HL-60 (cell line): ENCODE data around the gene TRIO.
A peak's percentile ranks its signal among the peaks of the same experiment; 100 is the strongest.

ENCODE experiments used
- DNase-seq, 2 experiments: peaks; one replicate each; pipeline ENCODE4 v3.0.0-alpha.2; 2010 to 2020; ENCODE audit warnings: low read depth in 1 of 2, low spot score in 1 of 2
- H3K27ac ChIP-seq: fragments of 250-450 bp; sonication (Bioruptor Pico); replicated peaks from 2 replicates; pipeline ENCODE4 v1.5.1; 2020; ENCODE audit warnings: mild to moderate bottlenecking, moderate library complexity
- H3K27me3 ChIP-seq: fragments of 250-450 bp; sonication (Bioruptor Pico); 2 replicates; pipeline ENCODE4 v1.5.1; 2021; ENCODE audit warnings: mild to moderate bottlenecking, moderate library complexity; ENCODE audit not compliant: insufficient read depth, poor library complexity, severe bottlenecking
- H3K4me3 ChIP-seq: replicated peaks from 2 replicates; pipeline ENCODE4 v1.5.1; 2011; ENCODE audit warnings: mild to moderate bottlenecking, control low read depth, low read length; ENCODE audit not compliant: insufficient read depth
- GABPA ChIP-seq: IDR thresholded peaks from 2 replicates; pipeline ENCODE4 v1.6.1; 2012; ENCODE audit warnings: low read depth
- POLR2AphosphoS5 ChIP-seq: IDR thresholded peaks from 2 replicates; pipeline ENCODE4 v1.6.1; 2012; ENCODE audit warnings: low read depth
- SPI1 ChIP-seq: IDR thresholded peaks from 2 replicates; pipeline ENCODE4 v1.6.1; 2012; ENCODE audit warnings: low read depth, mild to moderate bottlenecking, borderline replicate concordance
- TF ChIP-seq, protein P1 (sequence below): IDR thresholded peaks from one replicate; pipeline ENCODE4 v1.5.1; 2011; ENCODE audit warnings: low read length, control low read depth, inconsistent platforms; ENCODE audit not compliant: insufficient read depth
- TF ChIP-seq, protein P2 (sequence below): IDR thresholded peaks from 2 replicates; pipeline ENCODE4 v1.6.1; 2012; ENCODE audit warnings: low read depth; ENCODE audit not compliant: insufficient replicate concordance

Gene TRIO

DNA sequence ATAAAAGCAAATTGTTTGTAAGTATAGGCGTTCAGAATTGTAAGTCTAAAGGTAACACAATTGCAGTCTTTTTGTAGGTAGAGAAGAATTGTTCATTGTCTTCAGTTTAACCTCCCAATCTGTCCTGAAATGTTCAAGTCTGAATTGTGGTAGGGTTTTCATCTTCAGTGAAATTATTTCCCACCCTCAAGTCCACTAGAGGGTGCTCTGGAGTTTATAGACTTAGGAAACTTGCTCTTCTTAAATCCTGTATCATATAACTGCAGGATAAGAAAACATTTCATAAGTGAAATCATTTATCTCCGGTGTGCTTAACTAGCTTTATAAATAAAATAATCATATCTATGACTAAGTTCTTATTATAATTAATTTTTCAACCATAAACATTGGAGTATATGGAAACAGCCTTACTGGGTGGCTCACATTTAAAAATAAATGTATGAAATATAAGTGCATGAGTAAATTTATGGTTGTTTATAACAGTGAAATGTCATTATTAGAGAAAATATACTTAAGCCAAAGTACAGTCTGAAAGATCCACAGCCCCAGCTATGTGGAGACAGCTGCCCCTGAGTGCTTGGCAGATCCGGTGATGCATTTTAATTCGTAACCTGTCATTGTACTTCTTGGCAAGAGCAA is 256.0 kb downstream of the TRIO start:
- Histone ChIP-seq H3K27me3 (no peaks in the 10 kb centered on the region), H3K27ac (no peak overlapping the region), H3K4me3 (no peak overlapping the region)
- peak; percentile 7 to 28 for DNase-seq
- TF ChIP-seq, protein P1, sequence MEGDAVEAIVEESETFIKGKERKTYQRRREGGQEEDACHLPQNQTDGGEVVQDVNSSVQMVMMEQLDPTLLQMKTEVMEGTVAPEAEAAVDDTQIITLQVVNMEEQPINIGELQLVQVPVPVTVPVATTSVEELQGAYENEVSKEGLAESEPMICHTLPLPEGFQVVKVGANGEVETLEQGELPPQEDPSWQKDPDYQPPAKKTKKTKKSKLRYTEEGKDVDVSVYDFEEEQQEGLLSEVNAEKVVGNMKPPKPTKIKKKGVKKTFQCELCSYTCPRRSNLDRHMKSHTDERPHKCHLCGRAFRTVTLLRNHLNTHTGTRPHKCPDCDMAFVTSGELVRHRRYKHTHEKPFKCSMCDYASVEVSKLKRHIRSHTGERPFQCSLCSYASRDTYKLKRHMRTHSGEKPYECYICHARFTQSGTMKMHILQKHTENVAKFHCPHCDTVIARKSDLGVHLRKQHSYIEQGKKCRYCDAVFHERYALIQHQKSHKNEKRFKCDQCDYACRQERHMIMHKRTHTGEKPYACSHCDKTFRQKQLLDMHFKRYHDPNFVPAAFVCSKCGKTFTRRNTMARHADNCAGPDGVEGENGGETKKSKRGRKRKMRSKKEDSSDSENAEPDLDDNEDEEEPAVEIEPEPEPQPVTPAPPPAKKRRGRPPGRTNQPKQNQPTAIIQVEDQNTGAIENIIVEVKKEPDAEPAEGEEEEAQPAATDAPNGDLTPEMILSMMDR = peak; percentile 50
- TF ChIP-seq, protein P2, sequence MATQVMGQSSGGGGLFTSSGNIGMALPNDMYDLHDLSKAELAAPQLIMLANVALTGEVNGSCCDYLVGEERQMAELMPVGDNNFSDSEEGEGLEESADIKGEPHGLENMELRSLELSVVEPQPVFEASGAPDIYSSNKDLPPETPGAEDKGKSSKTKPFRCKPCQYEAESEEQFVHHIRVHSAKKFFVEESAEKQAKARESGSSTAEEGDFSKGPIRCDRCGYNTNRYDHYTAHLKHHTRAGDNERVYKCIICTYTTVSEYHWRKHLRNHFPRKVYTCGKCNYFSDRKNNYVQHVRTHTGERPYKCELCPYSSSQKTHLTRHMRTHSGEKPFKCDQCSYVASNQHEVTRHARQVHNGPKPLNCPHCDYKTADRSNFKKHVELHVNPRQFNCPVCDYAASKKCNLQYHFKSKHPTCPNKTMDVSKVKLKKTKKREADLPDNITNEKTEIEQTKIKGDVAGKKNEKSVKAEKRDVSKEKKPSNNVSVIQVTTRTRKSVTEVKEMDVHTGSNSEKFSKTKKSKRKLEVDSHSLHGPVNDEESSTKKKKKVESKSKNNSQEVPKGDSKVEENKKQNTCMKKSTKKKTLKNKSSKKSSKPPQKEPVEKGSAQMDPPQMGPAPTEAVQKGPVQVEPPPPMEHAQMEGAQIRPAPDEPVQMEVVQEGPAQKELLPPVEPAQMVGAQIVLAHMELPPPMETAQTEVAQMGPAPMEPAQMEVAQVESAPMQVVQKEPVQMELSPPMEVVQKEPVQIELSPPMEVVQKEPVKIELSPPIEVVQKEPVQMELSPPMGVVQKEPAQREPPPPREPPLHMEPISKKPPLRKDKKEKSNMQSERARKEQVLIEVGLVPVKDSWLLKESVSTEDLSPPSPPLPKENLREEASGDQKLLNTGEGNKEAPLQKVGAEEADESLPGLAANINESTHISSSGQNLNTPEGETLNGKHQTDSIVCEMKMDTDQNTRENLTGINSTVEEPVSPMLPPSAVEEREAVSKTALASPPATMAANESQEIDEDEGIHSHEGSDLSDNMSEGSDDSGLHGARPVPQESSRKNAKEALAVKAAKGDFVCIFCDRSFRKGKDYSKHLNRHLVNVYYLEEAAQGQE = no peak
- TF ChIP-seq POLR2AphosphoS5 = no peak
- TF ChIP-seq SPI1 = no peak
- no peak for TF ChIP-seq GABPA

DNA sequence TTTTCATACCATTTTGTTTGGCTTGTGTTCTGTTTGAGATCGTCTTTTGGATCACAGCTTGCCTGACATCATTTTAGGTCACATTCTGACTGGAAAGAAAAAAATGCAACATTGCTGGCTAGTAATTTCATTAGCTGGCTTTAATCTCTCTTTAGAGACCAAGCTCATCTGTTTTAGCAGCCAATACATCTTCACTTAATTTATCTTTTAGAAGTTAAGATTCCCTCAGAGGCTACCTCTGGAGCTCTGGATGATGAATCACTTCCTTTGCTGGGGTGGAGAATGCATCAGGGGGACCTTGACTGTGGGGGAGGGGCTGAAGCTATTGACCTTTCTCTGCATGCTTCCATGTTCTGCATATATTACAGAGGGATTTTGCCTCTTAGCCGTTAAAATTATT is 256.9 kb downstream of the TRIO start:
- TF ChIP-seq, protein P2 = no peak
- no peak for TF ChIP-seq GABPA
- TF ChIP-seq POLR2AphosphoS5 = no peak
- no peak for TF ChIP-seq SPI1
- TF ChIP-seq, protein P1 = no peak
- no peak overlapping the region for H3K4me3 ChIP-seq
- DNase-seq = no peak
- H3K27ac ChIP-seq = no peak overlapping the region
- H3K27me3 ChIP-seq = no peaks in the 10 kb centered on the region

DNA sequence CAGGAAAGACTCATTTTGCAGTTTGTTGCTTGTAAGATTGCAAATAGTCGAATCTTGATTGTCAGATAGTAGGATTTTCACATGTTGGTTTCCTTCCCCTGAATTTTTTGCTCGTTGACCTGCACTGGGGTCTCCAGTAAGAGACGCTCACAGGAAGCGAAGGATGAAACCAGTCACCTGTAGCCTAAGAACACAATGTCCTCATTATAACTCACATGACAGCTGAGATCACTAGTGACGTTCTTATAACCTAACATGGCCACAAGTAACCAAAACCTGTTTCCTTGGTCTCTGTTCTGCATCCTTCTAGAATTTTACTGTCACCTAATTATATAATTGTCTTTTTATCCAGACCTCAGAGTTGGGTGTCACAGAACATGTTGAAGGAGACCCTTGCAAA is 257.5 kb downstream of the TRIO start:
- Histone ChIP-seq H3K27me3 (no peaks in the 10 kb centered on the region), H3K4me3 (no peak overlapping the region), H3K27ac (no peak overlapping the region)
- TF ChIP-seq, protein P1 = no peak
- TF ChIP-seq GABPA = no peak
- DNase-seq = no peak

DNA sequence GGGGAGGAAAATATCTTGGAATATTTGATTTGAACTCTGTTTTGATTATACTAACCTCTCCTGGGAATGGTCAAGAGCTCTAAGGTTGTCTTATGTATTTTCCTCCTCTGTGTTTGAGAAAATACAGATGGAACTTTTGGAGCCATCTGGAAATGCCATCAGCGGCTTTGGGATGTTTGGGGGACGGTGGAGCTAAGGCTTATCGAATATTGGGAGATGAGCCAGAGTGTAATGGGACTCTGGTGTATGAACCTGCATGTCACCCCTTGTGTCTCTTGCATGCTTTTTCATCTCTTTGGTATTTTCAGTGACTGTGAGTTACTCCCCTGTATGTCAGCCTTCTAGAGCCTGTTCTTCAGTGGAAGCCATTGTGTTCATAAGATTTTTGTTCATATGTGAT is 258.5 kb downstream of the TRIO start:
- no peak overlapping the region for H3K27ac ChIP-seq
- no peak for DNase-seq
- TF ChIP-seq, protein P1 = no peak
- no peak for TF ChIP-seq SPI1
- no peak for TF ChIP-seq GABPA
- no peak for TF ChIP-seq POLR2AphosphoS5
- TF ChIP-seq, protein P2 = no peak

More for the DNA sequence above, 258.5 kb downstream of the TRIO start:
- Histone ChIP-seq H3K27me3 (no peaks in the 10 kb centered on the region), H3K4me3 (no peak overlapping the region)
